ENCODE measurements around the gene GAS7. TPM values are rescaled to one million over a fixed set of nuclear protein-coding genes. Genes with fewer than 3 reads are reported as not detected.

Gene GAS7
- total RNA-seq, 4 donors from 2014 or later, result 24.7 to 43.3 (median 38.4) TPM

DNA sequence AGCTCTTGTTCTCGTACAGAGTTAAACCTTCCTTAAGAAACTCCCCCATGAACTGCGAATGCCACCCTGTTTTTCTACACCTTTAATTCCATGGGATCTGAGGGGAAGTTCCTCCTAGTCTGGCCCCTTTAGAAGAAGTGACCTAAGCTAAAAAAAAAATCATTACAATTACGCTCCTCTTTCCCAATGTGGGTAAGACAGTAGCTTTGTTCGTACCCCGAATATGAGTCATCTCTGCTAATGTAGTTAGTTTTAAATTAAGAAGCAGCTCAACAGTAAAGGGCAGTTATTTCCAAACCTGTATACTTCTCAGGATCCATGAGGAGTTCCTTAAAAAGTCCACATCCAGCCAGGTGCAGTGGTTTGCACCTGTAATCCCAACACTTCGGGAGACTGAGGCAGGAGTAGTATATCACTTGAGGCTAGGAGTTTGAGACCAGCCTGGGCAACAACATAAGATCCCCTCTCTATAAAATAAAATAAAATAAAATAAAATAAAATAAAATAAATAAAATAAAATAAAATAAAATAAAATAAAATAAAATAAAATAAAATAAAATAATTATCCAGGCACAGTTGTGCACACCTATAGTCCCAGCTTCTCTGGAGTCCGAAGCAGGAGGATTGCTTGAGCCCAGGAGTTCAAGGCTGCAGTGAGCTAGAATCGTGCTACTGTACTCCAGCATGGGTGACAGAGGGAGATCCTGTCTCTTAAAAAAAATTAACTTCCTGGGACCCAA lies 319.4 kb downstream of the GAS7 start:
- TF ChIP-seq, protein P1, sequence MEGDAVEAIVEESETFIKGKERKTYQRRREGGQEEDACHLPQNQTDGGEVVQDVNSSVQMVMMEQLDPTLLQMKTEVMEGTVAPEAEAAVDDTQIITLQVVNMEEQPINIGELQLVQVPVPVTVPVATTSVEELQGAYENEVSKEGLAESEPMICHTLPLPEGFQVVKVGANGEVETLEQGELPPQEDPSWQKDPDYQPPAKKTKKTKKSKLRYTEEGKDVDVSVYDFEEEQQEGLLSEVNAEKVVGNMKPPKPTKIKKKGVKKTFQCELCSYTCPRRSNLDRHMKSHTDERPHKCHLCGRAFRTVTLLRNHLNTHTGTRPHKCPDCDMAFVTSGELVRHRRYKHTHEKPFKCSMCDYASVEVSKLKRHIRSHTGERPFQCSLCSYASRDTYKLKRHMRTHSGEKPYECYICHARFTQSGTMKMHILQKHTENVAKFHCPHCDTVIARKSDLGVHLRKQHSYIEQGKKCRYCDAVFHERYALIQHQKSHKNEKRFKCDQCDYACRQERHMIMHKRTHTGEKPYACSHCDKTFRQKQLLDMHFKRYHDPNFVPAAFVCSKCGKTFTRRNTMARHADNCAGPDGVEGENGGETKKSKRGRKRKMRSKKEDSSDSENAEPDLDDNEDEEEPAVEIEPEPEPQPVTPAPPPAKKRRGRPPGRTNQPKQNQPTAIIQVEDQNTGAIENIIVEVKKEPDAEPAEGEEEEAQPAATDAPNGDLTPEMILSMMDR (IDR thresholded peaks at IDR 0.05; ENCODE audit: low read depth), result no peak

DNA sequence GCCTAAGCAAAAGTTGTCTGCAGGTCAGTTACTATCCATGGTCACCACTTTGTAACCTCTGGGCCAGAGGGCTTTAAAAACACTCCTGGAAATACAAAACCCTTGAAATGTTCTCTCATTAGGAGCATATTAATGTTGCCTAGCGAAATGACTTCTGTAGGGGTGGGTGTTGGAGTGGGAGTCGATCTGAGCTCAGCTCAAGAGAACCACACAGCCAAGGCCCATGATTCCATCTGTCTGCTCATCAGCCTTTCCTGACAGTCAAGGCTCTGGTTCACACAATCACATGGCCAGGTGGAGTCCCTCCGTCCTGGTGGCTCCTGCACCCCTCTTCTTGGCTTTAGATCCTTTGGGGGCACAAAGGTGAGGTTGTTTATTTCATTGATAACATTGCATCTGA lies 320.1 kb downstream of the GAS7 start:
- TF ChIP-seq, protein P1 (IDR thresholded peaks at IDR 0.05; ENCODE audit: low read depth), result no peak

DNA sequence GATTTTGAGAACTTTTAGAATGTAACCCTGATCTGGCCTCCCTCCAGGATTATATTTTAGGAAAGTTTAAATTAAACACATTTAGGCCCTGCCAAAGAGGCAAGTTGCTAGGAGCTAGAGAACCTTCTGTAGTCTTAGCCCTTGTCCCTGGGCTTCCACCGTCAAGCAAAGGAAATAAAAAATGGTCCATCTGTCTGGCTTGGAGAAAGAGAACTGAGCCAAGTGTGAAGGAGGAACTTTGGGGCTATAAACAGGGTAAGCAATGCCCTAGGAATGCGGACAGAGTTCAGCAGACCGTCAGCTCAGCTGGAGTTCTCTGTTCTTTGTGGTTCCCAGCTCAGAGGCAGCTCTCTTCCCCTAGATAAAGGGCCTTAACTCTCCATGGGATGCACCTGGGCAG lies 323.0 kb downstream of the GAS7 start:
- TF ChIP-seq, protein P1 (IDR thresholded peaks at IDR 0.05; ENCODE audit: low read depth), result no peak

DNA sequence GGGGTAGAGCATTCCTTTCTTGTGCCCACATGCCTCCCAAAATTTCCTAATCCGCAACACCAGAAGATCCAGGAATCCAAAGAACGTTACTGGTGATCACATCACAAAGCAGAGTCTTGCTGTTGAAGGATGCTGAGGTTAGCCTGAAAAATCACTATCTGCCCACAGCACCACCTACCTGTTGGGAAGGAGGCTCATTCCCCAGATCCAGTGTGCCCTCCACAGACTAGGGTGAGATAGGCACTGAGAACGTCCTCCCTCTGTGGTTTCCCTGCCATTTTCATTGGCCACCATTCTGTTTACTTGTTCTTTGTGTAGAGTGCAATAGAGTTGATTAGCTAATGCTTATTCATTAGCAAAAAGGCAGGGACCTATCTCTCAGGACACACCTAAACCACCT lies 323.7 kb downstream of the GAS7 start:
- TF ChIP-seq, protein P1 (IDR thresholded peaks at IDR 0.05; ENCODE audit: low read depth), result no peak

DNA sequence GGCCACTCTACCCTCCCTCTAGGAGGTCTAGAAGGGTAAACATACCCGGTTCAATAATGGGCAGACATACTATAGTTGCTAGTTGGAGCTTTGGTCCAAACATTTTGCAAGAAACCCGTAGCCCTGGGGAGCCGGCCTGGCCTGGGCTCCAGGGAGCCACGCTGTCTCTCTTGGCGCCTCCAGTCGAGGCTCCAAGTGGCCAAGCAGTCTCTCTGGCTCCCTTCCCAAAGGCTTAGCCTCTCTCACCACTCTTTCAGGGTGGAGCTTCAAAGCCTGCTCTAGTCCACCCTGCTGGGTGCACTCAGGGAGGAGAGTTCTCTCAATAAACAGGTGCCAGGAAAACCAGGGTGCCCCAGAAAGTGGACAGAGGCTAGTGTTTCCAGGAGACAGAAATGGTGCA lies 325.6 kb downstream of the GAS7 start:
- TF ChIP-seq, protein P1 (IDR thresholded peaks at IDR 0.05; ENCODE audit: low read depth), result no peak

DNA sequence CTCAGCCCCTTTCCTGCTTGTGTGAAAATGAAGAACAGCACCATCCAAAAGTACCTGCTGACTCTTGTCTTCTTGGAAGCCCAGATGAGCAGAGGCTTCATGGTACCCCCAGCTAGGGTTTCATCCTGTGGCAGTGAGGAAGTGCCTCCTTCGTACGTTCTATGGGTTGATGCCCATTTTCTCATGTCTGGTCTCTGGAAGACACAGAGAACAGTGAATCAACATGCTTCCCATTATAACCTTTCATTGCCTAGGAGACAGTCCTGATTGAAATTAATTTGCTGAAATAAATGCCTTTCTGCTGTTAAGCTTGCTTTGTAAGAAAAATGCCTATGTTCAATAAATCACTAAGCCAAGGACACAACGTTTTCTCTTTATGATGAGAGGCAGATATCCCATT lies 329.9 kb downstream of the GAS7 start:
- TF ChIP-seq, protein P1 (IDR thresholded peaks at IDR 0.05; ENCODE audit: low read depth), result no peak

DNA sequence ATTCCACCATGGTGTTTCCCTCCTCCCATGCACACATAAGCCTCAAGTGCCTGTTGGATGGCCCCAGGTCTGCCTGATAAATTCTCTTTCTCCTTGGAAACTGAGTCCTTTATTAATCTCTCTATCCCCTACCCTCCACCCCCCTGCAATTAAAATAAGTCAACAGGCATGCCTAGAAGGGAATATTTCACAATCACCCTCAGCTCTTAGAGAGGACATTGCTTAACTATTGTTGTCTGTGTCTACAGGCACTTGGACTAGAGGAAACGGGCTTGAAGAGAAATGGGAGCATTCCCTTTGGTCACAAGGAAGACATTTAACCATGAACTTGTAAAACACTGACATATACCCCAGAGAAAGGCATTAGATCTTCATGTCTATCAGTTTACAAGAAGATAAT lies 332.8 kb downstream of the GAS7 start:
- TF ChIP-seq, protein P1 (IDR thresholded peaks at IDR 0.05; ENCODE audit: low read depth), result no peak

Data from subcutaneous adipose tissue (tissue), 4 donors.